BE2C (cell line): Measurements from ENCODE around the gene AP2A2.

Experiments
- DNase-seq: peaks from one replicate; pipeline ENCODE4 v3.0.0-alpha.2; 2020
- H3K27me3 ChIP-seq: fragments of 250-450 bp; sonication (Bioruptor Pico); 2 replicates; pipeline ENCODE4 v1.5.1; 2020; ENCODE audit warnings: mild to moderate bottlenecking
- H3K36me3 ChIP-seq: fragments of 250-450 bp; sonication (Bioruptor Pico); 2 replicates; pipeline ENCODE4 v1.5.1; 2020; ENCODE audit warnings: mild to moderate bottlenecking
- H3K4me1 ChIP-seq: fragments of 250-450 bp; sonication (Bioruptor Pico); 2 replicates; pipeline ENCODE4 v1.5.1; 2020
- H3K4me3 ChIP-seq: 2 replicates; pipeline ENCODE4 v1.5.1; 2011; ENCODE audit warnings: low read depth, low read length
- H3K9me3 ChIP-seq: fragments of 250-450 bp; sonication (Bioruptor Pico); 2 replicates; pipeline ENCODE4 v1.5.1; 2020
- TF ChIP-seq, protein P1 (sequence below): IDR thresholded peaks from 2 replicates; pipeline ENCODE4 v1.5.1; 2012; ENCODE audit warnings: mild to moderate bottlenecking, low read depth, low read length

Gene AP2A2

DNA sequence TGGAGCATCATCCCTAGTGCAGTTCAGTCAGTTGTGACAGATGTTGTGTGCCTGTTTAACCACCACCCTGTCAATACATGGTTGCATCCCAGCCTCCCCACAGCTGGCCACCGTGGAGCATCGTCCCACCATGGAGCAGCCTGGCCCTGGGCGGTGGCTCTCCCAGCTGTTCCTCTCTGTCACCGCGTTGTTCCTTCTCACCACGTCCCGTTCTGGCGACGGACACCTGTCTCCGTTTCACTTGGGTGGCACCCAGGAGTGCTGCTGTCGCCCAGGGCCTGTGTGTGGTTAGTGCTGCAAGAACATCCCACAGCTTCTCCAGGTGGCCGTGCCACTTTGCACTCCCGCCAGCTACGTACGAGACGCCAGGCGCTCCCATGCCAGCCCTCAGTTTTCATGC, 84.3 kb downstream of the AP2A2 start:
- no peak overlapping the region for H3K4me3 ChIP-seq
- peaks cover 4% of the 10 kb centered on the region for H3K4me1 ChIP-seq
- TF ChIP-seq, protein P1, sequence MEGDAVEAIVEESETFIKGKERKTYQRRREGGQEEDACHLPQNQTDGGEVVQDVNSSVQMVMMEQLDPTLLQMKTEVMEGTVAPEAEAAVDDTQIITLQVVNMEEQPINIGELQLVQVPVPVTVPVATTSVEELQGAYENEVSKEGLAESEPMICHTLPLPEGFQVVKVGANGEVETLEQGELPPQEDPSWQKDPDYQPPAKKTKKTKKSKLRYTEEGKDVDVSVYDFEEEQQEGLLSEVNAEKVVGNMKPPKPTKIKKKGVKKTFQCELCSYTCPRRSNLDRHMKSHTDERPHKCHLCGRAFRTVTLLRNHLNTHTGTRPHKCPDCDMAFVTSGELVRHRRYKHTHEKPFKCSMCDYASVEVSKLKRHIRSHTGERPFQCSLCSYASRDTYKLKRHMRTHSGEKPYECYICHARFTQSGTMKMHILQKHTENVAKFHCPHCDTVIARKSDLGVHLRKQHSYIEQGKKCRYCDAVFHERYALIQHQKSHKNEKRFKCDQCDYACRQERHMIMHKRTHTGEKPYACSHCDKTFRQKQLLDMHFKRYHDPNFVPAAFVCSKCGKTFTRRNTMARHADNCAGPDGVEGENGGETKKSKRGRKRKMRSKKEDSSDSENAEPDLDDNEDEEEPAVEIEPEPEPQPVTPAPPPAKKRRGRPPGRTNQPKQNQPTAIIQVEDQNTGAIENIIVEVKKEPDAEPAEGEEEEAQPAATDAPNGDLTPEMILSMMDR = no peak
- no peaks in the 10 kb centered on the region for H3K9me3 ChIP-seq
- H3K36me3 ChIP-seq = peaks cover 20% of the 10 kb centered on the region
- DNase-seq = no peak
- no peaks in the 10 kb centered on the region for H3K27me3 ChIP-seq

DNA sequence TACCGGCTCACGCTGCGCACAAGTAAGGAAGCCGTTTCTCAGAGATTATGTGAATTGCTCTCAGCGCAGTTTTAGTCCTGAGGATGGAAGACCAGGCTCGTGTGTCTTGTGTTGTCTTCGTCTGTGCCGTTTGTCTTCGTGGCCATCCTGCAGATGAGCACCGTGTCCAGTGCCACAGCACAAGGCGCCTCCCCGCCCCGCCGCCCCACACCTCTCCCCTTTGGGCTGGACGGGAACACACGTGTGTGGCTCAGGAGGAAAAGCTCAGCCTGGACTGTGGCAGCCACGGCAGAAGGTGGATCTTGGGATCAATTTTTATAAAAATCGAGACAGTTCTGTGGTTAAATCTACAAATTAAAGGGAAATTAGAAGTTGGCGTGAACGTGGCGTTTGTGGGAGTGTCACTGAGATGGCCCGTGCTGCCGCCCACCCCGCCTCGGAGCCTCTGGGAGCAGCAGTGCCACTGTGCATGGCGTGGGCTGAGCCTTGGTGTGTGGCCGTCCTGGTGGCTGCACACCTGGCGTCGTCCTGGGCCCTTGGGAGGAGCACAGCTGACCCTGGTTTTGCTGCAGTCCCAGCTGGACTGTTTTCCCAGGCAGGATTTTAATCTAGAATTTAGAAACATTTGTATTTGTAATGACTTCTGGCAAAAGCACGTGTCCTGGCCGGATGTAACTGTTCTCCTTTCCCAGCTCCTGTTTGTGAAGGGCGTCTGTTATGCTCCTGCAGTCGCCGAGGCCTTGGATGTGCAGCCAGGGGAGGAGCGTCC, 85.1 kb downstream of the AP2A2 start:
- TF ChIP-seq, protein P1 = no peak
- no peak overlapping the region for H3K4me3 ChIP-seq
- no peaks in the 10 kb centered on the region for H3K27me3 ChIP-seq
- peaks cover 20% of the 10 kb centered on the region for H3K36me3 ChIP-seq
- H3K4me1 ChIP-seq = peaks cover 4% of the 10 kb centered on the region
- DNase-seq = no peak
- no peaks in the 10 kb centered on the region for H3K9me3 ChIP-seq

DNA sequence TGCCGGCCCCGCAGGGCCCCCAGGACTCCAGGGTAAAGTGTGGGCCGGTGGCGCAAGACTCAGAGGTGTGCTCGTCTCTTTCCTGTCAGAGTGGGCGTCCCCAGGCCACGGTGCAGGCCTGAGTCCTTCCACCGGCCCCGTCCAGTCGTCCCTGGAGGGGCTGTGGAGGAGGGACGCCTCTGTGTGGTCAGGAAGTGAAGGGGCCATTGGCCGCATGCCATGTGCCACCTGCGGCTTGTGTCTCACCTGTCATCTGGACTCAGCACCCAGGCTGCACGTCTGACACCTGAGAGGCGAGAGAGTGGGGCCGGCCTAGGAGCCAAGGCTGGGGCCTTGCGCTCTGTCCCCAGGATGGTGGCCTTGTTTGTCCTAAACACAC, 85.6 kb downstream of the AP2A2 start:
- peaks cover under 1% of the 10 kb centered on the region for H3K4me1 ChIP-seq
- TF ChIP-seq, protein P1 = no peak
- peaks cover 20% of the 10 kb centered on the region for H3K36me3 ChIP-seq
- no peaks in the 10 kb centered on the region for H3K27me3 ChIP-seq
- H3K4me3 ChIP-seq = no peak overlapping the region
- DNase-seq = no peak
- no peaks in the 10 kb centered on the region for H3K9me3 ChIP-seq

DNA sequence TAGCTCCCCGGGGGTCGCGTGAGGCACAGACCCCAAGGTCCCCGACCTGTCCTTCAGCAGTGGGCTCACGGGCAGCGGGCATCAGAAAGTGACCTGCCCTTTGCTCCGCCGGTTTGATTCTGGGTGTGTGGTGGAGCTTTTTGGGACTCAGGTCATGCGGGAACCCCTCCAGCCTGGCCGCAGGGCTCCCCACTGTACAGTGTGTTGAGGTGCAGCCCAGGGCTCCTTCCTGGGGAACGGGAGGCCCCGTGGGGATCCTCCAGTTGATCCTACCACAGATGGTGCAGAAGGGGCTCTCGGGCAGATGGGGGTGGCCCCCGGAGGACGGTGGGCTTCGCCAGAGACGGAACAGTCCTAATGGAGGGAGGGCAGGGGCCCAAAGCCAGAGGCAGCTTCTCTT, 86.6 kb downstream of the AP2A2 start:
- TF ChIP-seq, protein P1 = no peak
- H3K4me3 ChIP-seq = no peak overlapping the region
- DNase-seq = no peak

DNA sequence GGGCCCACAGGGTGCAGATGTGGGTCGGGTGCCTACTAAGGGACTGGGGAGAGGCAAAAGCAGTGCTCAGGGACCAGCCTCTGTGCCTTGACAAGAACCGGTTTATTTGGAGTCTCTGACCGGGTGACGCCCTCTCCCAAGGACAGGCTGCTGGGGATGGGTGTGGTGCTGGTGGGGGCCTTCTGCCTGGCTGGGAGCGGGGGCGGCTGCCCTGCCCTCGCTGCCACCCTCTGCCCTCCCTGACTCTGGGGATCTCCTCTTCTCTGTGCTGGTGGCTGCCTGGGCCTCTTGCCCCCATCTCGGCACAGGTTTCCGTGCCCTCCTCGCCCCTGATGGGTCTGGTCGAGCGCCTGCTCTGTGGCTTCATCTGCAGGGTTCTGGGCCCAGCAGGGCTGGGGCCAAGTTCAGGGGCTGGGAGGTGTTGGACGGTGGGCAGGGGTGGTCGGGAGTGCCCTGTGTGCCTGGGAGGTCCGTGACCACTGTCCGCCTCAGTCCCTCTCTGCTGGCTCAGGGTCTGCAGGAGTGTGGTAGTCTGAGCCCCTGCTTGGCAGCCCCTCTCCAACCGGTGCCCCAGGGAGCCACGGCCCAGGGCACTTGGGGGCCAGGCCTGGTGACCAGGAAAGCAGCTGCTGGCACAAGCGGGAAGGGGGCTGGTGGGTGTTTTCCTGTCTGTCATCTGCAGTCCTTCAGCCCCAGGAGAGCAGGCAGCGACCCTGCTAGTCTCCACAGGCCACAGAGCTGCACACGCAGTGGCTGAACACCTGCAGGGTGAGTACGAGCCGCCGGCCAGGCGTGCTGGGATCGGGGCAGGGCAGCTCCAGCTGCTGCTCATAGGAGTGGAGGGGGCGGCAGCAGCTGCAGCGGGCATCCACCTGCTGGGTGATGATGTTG, 87.3 kb downstream of the AP2A2 start:
- H3K9me3 ChIP-seq = no peaks in the 10 kb centered on the region
- H3K4me1 ChIP-seq = no peaks in the 10 kb centered on the region; the same call in none of the 2 replicates
- TF ChIP-seq, protein P1 = no peak
- no peaks in the 10 kb centered on the region for H3K27me3 ChIP-seq
- peaks cover 20% of the 10 kb centered on the region for H3K36me3 ChIP-seq
- DNase-seq = peak; percentile 67
- H3K4me3 ChIP-seq = no peak overlapping the region

More for the DNA sequence above, 86.6 kb downstream of the AP2A2 start:
- no peaks in the 10 kb centered on the region for H3K27me3 ChIP-seq
- no peaks in the 10 kb centered on the region; the same call in none of the 2 replicates for H3K4me1 ChIP-seq
- H3K9me3 ChIP-seq = no peaks in the 10 kb centered on the region
- H3K36me3 ChIP-seq = peaks cover 20% of the 10 kb centered on the region

DNA sequence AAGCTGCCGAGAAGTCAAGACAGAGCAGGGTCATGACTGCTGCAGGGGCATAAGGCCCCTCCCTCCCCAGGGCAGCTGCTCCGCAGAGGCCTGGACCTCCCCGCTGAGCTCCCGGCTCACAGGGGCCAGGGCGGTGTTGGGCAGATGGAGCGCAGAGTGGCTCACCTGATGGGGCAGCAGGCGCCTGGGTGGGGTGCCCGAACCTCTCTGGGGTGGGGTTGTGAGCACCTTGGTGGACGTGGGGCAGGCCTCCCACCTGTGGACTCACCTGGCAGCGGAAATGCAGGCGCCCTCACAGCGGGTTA, 87.9 kb downstream of the AP2A2 start:
- Histone ChIP-seq H3K9me3 (no peaks in the 10 kb centered on the region), H3K36me3 (peaks cover 20% of the 10 kb centered on the region), H3K27me3 (no peaks in the 10 kb centered on the region), H3K4me1 (no peaks in the 10 kb centered on the region; the same call in none of the 2 replicates), H3K4me3 (no peak overlapping the region)
- TF ChIP-seq, protein P1 = no peak
- DNase-seq = no peak
